Peyer's patch (tissue), 4 donors: Measurements from ENCODE around the gene PTGDR.

ENCODE experiments used
- POLR2A ChIP-seq, 2 donors: fragments of 450-650 bp; IDR thresholded peaks; one replicate each; pipeline ENCODE4 v1.5.1; 2017; ENCODE audit warnings: antibody characterized with exemption in 2 of 2, mild to moderate bottlenecking in 2 of 2, moderate library complexity in 2 of 2
- TF ChIP-seq, protein P1 (sequence below), 6 experiments: fragments of 450-650 bp in 4 of 6; fragments of 200-600 bp in 2 of 6; sonication (generic) in 1 of 6; IDR thresholded peaks; one replicate each; pipeline ENCODE4 v1.5.1; 2017 to 2019; ENCODE audit warnings: antibody characterized with exemption in 6 of 6, mild to moderate bottlenecking in 3 of 6, moderate library complexity in 1 of 6

DNA sequence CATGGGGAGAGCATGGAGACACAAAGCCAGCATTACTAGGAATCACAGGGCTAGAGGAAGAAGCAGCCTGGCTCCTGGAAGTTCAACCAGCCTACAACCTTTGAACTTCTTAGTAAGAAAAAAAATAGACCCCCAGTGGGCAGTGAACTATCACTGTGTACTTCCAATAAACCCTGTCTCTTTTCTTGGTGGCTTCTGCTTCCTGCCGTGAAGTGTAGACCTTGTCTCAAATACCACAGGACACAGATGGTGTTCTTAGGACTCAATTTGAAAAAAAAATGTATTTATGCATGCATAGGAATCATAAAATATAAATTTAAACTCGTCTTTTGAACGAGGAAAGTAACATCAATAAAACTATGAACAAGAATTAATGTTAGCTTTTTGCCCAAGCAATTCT, 43.0 kb downstream of the PTGDR start:
- TF ChIP-seq, protein P1, sequence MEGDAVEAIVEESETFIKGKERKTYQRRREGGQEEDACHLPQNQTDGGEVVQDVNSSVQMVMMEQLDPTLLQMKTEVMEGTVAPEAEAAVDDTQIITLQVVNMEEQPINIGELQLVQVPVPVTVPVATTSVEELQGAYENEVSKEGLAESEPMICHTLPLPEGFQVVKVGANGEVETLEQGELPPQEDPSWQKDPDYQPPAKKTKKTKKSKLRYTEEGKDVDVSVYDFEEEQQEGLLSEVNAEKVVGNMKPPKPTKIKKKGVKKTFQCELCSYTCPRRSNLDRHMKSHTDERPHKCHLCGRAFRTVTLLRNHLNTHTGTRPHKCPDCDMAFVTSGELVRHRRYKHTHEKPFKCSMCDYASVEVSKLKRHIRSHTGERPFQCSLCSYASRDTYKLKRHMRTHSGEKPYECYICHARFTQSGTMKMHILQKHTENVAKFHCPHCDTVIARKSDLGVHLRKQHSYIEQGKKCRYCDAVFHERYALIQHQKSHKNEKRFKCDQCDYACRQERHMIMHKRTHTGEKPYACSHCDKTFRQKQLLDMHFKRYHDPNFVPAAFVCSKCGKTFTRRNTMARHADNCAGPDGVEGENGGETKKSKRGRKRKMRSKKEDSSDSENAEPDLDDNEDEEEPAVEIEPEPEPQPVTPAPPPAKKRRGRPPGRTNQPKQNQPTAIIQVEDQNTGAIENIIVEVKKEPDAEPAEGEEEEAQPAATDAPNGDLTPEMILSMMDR (IDR thresholded peaks at IDR 0.05) = no peak
- no peak for TF ChIP-seq POLR2A (IDR thresholded peaks at IDR 0.05)
